ENCODE measurements around the gene ZDHHC21.

ZDHHC21 gene

DNA sequence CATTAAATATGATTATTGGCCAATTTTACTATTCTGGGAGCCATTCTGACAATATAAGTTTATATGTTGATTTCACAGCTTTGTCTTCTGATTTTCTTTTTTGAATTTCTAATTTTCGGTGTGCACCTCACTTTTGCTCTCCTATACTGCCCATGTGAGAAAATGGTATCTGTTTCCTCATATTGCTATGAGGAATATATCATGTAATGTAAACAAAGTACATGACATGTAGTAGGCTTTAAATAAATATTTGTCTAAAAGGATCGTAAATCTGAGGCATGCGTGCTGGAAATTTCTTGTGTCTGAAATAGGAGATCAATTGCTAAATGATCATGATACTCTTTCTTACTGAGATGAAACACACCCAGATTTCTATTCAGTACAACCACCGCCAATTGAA, 119.9 kb downstream of the ZDHHC21 start:
- TF ChIP-seq, protein P1, sequence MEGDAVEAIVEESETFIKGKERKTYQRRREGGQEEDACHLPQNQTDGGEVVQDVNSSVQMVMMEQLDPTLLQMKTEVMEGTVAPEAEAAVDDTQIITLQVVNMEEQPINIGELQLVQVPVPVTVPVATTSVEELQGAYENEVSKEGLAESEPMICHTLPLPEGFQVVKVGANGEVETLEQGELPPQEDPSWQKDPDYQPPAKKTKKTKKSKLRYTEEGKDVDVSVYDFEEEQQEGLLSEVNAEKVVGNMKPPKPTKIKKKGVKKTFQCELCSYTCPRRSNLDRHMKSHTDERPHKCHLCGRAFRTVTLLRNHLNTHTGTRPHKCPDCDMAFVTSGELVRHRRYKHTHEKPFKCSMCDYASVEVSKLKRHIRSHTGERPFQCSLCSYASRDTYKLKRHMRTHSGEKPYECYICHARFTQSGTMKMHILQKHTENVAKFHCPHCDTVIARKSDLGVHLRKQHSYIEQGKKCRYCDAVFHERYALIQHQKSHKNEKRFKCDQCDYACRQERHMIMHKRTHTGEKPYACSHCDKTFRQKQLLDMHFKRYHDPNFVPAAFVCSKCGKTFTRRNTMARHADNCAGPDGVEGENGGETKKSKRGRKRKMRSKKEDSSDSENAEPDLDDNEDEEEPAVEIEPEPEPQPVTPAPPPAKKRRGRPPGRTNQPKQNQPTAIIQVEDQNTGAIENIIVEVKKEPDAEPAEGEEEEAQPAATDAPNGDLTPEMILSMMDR (conservative IDR thresholded peaks at IDR 0.05), result no peak
- no peak overlapping the region; the same call in 1 of the 2 replicates for H3K27ac ChIP-seq

DNA sequence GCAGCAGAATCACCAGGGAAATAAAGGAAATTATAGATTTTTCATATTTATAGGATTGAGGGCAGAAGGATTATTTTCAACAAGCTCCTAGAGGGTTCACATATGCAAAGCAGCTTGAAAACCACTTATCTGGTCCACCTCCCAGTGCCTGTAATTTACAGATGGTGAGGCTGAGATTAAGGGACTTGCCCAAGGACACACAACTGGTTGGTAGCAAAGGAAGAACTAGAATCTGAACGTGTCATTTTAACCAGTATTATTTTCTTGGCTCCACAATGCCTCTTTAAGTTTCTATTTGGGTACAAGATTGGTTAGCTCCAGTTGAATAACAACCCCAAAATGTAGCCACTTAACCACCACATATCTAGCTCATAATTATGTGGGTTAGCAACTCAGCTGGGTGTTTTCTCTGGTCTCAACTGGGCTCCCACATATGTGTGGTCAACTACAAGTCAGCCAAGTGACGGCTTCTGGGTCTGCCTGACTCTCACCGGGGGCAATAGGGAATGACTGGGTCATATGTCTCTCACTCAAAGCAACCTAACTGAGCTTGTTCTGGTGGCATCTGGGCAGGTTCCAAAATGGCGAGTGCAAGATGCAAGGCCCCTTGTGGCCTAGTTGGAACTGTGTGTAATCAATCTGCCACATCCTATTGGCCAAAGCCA, 127.7 kb downstream of the ZDHHC21 start:
- TF ChIP-seq, protein P1 (conservative IDR thresholded peaks at IDR 0.05), result no peak
- H3K27ac ChIP-seq, result no peak overlapping the region

DNA sequence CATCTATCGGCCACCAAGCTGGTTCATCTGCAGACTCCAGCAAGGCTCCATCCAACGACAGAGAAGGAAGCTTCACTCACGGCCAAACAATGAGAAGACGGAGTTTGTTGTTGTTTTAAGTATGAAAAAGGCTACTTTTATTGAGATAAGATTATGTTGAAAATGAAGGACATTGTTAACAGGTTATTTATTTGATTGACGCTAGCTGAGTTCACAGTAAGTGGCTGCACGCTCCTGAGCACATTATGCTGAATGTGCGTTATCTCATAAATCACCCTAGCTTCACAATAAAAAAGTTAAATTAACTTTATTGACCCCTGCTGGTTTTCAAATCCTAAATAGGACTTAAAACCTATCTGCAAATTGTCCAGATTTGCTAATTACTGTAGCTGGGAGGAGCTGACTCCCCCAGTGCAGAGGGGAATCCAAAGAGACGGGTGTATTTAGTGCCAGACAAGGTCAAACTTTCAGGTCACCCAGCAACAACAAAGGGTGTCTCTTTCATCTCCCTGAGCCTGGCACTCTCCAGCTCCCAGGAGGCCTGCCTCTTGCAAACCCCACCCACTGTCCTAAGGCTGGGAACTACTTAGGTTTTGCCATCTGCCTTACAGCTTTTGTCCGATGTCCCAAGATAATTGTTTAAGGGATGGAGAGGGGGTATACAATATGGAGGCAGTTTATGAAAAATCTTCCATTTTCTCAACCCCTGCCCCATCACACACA, 129.2 kb downstream of the ZDHHC21 start:
- TF ChIP-seq, protein P1 (conservative IDR thresholded peaks at IDR 0.05), result no peak
- no peak overlapping the region for H3K27ac ChIP-seq

DNA sequence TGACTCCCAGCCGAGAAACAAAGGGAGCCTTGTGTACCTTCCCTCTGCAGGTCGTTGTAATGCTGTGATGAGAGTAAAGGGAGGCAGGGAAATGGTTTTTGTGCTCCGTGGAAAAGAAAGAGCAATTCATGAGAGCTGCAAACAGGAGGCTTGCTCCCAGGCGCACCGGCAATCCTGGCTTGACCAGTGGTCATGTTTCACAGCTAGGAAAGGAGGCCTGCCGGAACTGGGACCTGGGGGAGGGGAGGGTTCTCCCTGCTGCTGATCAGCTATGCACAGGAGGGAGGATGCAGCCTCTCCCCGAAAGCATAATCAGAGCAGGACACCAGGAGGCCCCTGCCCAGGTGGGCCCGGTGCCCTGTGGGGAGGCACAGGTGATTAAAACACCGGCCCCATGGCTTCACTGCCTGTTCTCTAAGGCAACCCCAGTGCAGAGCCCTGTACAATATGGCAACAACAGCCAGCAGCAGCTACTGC, 131.3 kb downstream of the ZDHHC21 start:
- TF ChIP-seq, protein P1 (conservative IDR thresholded peaks at IDR 0.05), result no peak
- no peak overlapping the region for H3K27ac ChIP-seq

Measured in VCaP (cell line).